ENCODE measurements around the gene NF2.

- TF ChIP-seq CTCF (IDR thresholded peaks at IDR 0.05) (peak in 5 of 6 experiments; percentile 19 to 63 (median 59)), POLR2A (IDR thresholded peaks at IDR 0.05) (no peak)
These were observed 32.4 kb downstream of the NF2 start for GRCh38 chr22:29635734-29636357.

Measured in Peyer's patch (tissue), 4 donors.